Neural cell (in vitro differentiated cells): Measurements from ENCODE around the gene RASGEF1C. TPM values are rescaled to one million over a fixed set of nuclear protein-coding genes. Genes with fewer than 3 reads are reported as not detected.

ENCODE experiments used
- H2AFZ ChIP-seq: fragments of 200-600, 300-800 bp; sonication (generic), shearing (Covaris generic); 2 replicates; pipeline ENCODE4 v1.6.0; 2014; ENCODE audit warnings: low read depth, mild to moderate bottlenecking, antibody characterized with exemption, low read length, moderate library complexity
- H3F3A ChIP-seq: fragments of 200-600 bp; shearing (Covaris generic); 2 replicates; pipeline ENCODE4 v1.6.1; 2016; ENCODE audit warnings: mild to moderate bottlenecking, moderate library complexity, mixed read lengths, antibody characterized with exemption, low read length; ENCODE audit not compliant: insufficient read depth, poor library complexity, severe bottlenecking
- H3K27ac ChIP-seq: fragments of 200-600, 300-800 bp; sonication (generic), shearing (Covaris generic); 2 replicates; pipeline ENCODE4 v1.5.1; 2014; ENCODE audit warnings: mild to moderate bottlenecking, low read length, moderate library complexity
- H3K27me3 ChIP-seq: fragments of 300-800, 200-600 bp; sonication (generic), shearing (Covaris generic); 2 replicates; pipeline ENCODE4 v1.6.0; 2014; ENCODE audit warnings: mild to moderate bottlenecking, low read depth, low read length, moderate library complexity; ENCODE audit not compliant: insufficient read depth
- H3K36me3 ChIP-seq: fragments of 300-800, 200-600 bp; sonication (generic), shearing (Covaris generic); 2 replicates; pipeline ENCODE4 v1.5.1; 2014; ENCODE audit warnings: mild to moderate bottlenecking, antibody characterized with exemption, low read length, moderate library complexity; ENCODE audit not compliant: insufficient read depth
- H3K4me2 ChIP-seq: fragments of 300-800, 200-600 bp; sonication (generic), shearing (Covaris generic); 2 replicates; pipeline ENCODE4 v1.6.0; 2014; ENCODE audit warnings: mild to moderate bottlenecking, low read length
- H3K4me3 ChIP-seq: fragments of 300-800, 200-600 bp; sonication (generic), shearing (Covaris generic); 2 replicates; pipeline ENCODE4 v1.5.1; 2014; ENCODE audit warnings: mild to moderate bottlenecking, low read length, moderate library complexity
- H3K79me2 ChIP-seq: fragments of 200-600 bp; shearing (Covaris generic); replicated peaks from 2 replicates; pipeline ENCODE4 v1.6.0; 2014; ENCODE audit warnings: mild to moderate bottlenecking, low read length, moderate library complexity; ENCODE audit not compliant: insufficient read depth
- H3K9ac ChIP-seq: fragments of 300-800, 200-600 bp; sonication (generic), shearing (Covaris generic); 2 replicates; pipeline ENCODE4 v1.6.1; 2016; ENCODE audit warnings: mild to moderate bottlenecking, low read length, mixed read lengths
- H3K9me2 ChIP-seq: fragments of 200-600 bp; shearing (Covaris generic); 2 replicates; pipeline ENCODE4 v1.6.1; 2016; ENCODE audit warnings: mild to moderate bottlenecking, low read length, mixed read lengths; ENCODE audit not compliant: insufficient read depth
- H3K9me3 ChIP-seq: fragments of 200-600, 300-800 bp; sonication (generic), shearing (Covaris generic); 2 replicates; pipeline ENCODE4 v1.6.1; 2016; ENCODE audit warnings: mild to moderate bottlenecking, mixed run types, low read length, moderate library complexity, mixed read lengths
- H4K20me1 ChIP-seq: fragments of 200-600 bp; shearing (Covaris generic); 2 replicates; pipeline ENCODE4 v1.6.1; 2016; ENCODE audit warnings: mild to moderate bottlenecking, mixed run types; ENCODE audit not compliant: insufficient read depth
- EP300 ChIP-seq: fragments of 450-650 bp; conservative IDR thresholded peaks from 2 replicates; pipeline ENCODE4 v1.6.1; 2014; ENCODE audit warnings: antibody characterized with exemption, mild to moderate bottlenecking, moderate library complexity; ENCODE audit not compliant: poor library complexity, severe bottlenecking
- EZH2 ChIP-seq: fragments of 200-600, 300-800 bp; shearing (Covaris generic), sonication (generic); IDR thresholded peaks from 2 replicates; pipeline ENCODE4 v1.6.1; 2014; ENCODE audit warnings: antibody characterized with exemption, low read length, borderline replicate concordance, mild to moderate bottlenecking; ENCODE audit not compliant: insufficient read depth, poor library complexity, severe bottlenecking
- MXI1 ChIP-seq: fragments of 450-650 bp; conservative IDR thresholded peaks from 2 replicates; pipeline ENCODE4 v1.6.1; 2014; ENCODE audit warnings: antibody characterized with exemption, mild to moderate bottlenecking; ENCODE audit not compliant: poor library complexity, severe bottlenecking
- POLR2AphosphoS5 ChIP-seq: IDR thresholded peaks from 2 replicates; pipeline ENCODE4 v1.6.1; 2012
- RAD21 ChIP-seq: fragments of 450-650 bp; conservative IDR thresholded peaks from 2 replicates; pipeline ENCODE4 v1.6.1; 2014; ENCODE audit warnings: antibody characterized with exemption, mild to moderate bottlenecking, moderate library complexity
- SMC3 ChIP-seq: fragments of 450-650 bp; conservative IDR thresholded peaks from 2 replicates; pipeline ENCODE4 v1.6.1; 2014; ENCODE audit warnings: antibody characterized with exemption, mild to moderate bottlenecking, moderate library complexity; ENCODE audit not compliant: poor library complexity
- TAF1 ChIP-seq: IDR thresholded peaks from 2 replicates; pipeline ENCODE4 v1.6.1; 2012; ENCODE audit warnings: low read depth
- polyA plus RNA-seq: library from polyadenylated mRNA; depleted of rRNA; stranded (reverse); fragments of >200 nt; gene quantifications from 2 replicates; pipeline ENCODE4 v1.2.3, GENCODE V29; 2014
- TF ChIP-seq, protein P1 (sequence below): IDR thresholded peaks from 2 replicates; pipeline ENCODE4 v1.6.1; 2012; ENCODE audit warnings: borderline replicate concordance
- TF ChIP-seq, protein P2 (sequence below): fragments of 450-650 bp; IDR thresholded peaks from 2 replicates; pipeline ENCODE4 v1.5.1; 2014; ENCODE audit warnings: antibody characterized with exemption, mild to moderate bottlenecking, moderate library complexity; ENCODE audit not compliant: poor library complexity, severe bottlenecking

The RASGEF1C gene
- polyA plus RNA-seq, 1 donor from 2014 or later = 5.3 TPM

DNA sequence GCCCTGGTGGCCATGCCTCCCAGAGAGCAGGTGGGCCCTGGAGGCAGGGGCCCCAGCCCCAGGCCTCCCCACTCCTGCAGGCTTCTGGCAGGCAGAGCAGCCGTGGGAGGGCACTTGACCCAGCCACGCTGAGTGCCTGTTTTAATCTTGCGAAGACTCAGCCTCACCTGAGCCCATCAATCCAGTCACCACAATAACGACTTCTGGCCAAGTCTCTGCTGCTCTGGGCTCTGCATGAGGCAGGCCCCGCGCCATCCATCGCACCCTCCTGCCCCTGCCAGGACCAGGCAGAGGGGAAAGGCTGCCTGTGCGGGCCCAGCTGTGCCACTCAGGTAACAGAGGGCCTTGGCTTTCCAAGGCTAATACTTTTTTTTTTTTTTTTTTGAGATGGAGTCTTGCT lies 32.8 kb downstream of the RASGEF1C start:
- Histone ChIP-seq H3K9me3 (no peaks in the 10 kb centered on the region), H3K27me3 (no peaks in the 10 kb centered on the region), H3K79me2 (no peaks in the 10 kb centered on the region), H3K36me3 (no peaks in the 10 kb centered on the region), H4K20me1 (no peaks in the 10 kb centered on the region), H3K9me2 (no peaks in the 10 kb centered on the region), H2AFZ (no peak overlapping the region), H3K4me3 (no peak overlapping the region), H3F3A (no peaks in the 10 kb centered on the region), H3K4me2 (no peak overlapping the region), H3K27ac (no peak overlapping the region), H3K9ac (no peak overlapping the region)
- TF ChIP-seq EZH2 = no peak
- TF ChIP-seq, protein P1, sequence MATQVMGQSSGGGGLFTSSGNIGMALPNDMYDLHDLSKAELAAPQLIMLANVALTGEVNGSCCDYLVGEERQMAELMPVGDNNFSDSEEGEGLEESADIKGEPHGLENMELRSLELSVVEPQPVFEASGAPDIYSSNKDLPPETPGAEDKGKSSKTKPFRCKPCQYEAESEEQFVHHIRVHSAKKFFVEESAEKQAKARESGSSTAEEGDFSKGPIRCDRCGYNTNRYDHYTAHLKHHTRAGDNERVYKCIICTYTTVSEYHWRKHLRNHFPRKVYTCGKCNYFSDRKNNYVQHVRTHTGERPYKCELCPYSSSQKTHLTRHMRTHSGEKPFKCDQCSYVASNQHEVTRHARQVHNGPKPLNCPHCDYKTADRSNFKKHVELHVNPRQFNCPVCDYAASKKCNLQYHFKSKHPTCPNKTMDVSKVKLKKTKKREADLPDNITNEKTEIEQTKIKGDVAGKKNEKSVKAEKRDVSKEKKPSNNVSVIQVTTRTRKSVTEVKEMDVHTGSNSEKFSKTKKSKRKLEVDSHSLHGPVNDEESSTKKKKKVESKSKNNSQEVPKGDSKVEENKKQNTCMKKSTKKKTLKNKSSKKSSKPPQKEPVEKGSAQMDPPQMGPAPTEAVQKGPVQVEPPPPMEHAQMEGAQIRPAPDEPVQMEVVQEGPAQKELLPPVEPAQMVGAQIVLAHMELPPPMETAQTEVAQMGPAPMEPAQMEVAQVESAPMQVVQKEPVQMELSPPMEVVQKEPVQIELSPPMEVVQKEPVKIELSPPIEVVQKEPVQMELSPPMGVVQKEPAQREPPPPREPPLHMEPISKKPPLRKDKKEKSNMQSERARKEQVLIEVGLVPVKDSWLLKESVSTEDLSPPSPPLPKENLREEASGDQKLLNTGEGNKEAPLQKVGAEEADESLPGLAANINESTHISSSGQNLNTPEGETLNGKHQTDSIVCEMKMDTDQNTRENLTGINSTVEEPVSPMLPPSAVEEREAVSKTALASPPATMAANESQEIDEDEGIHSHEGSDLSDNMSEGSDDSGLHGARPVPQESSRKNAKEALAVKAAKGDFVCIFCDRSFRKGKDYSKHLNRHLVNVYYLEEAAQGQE = no peak
- no peak for TF ChIP-seq MXI1
- TF ChIP-seq EP300 = no peak
- no peak for TF ChIP-seq SMC3
- no peak for TF ChIP-seq TAF1
- TF ChIP-seq, protein P2, sequence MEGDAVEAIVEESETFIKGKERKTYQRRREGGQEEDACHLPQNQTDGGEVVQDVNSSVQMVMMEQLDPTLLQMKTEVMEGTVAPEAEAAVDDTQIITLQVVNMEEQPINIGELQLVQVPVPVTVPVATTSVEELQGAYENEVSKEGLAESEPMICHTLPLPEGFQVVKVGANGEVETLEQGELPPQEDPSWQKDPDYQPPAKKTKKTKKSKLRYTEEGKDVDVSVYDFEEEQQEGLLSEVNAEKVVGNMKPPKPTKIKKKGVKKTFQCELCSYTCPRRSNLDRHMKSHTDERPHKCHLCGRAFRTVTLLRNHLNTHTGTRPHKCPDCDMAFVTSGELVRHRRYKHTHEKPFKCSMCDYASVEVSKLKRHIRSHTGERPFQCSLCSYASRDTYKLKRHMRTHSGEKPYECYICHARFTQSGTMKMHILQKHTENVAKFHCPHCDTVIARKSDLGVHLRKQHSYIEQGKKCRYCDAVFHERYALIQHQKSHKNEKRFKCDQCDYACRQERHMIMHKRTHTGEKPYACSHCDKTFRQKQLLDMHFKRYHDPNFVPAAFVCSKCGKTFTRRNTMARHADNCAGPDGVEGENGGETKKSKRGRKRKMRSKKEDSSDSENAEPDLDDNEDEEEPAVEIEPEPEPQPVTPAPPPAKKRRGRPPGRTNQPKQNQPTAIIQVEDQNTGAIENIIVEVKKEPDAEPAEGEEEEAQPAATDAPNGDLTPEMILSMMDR = no peak

DNA sequence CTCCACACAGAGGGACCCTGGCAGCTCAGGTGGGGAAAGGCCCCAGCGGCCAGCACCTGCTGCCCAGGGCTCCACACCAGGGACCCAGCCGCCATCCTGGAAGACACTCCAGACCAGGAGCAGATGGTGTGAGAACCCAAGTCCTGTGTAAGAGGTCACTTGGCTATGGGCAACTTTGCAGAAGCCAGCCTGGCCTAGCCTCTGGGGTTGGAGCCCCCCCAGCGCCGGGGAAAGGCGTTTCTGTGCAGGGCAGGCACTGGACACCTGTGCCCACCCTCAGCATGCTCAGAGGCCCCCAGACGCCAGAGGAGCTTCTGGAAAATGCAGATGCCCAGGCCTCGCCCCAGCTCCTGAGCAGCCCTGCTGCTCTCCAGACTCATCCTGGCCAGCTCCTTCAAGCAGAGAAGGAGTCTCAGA lies 34.0 kb downstream of the RASGEF1C start:
- Histone ChIP-seq H3K27ac (no peak overlapping the region), H3K4me3 (no peak overlapping the region)
- TF ChIP-seq, protein P1 = no peak
- TF ChIP-seq EP300 (no peak), TAF1 (no peak), RAD21 (no peak), MXI1 (no peak), SMC3 (no peak), EZH2 (no peak), POLR2AphosphoS5 (no peak)
- TF ChIP-seq, protein P2 = no peak

More for the DNA sequence above, 34.0 kb downstream of the RASGEF1C start:
- H3F3A ChIP-seq = no peaks in the 10 kb centered on the region
- H3K79me2 ChIP-seq = no peaks in the 10 kb centered on the region
- H4K20me1 ChIP-seq = no peaks in the 10 kb centered on the region
- no peaks in the 10 kb centered on the region for H3K36me3 ChIP-seq
- H3K9me2 ChIP-seq = no peaks in the 10 kb centered on the region
- no peak overlapping the region for H3K4me2 ChIP-seq
- H3K9me3 ChIP-seq = no peaks in the 10 kb centered on the region
- no peak overlapping the region for H3K9ac ChIP-seq
- H2AFZ ChIP-seq = no peak overlapping the region
- H3K27me3 ChIP-seq = no peaks in the 10 kb centered on the region
